Panc1 (cell line): ENCODE results near the gene ARMC8. TPM values are rescaled to one million over a fixed set of nuclear protein-coding genes. Genes with fewer than 3 reads are reported as not detected.

Experiments
- ATAC-seq: fragments of 200-7000 bp; cut with Tn5 transposase; 2 replicates; pipeline ENCODE4 v1.9.1; 2020; ENCODE audit warnings: mild to moderate bottlenecking, moderate library complexity
- BruUV-seq: library from RNA; stranded (reverse); fragments of 400-500 nt; replicated peaks from 2 replicates; lab custom pipeline; 2021; lab: Mats Ljungman, UMichigan
- CTCF ChIA-PET: fragments of 300-600 bp; sonication (Branson Sonifier 250); formaldehyde crosslinking; loops from one replicate; lab custom pipeline; 2022; ENCODE audit warnings: antibody characterized with exemption; lab: Charles Lee
- POLR2A ChIA-PET: fragments of 300-600 bp; sonication (Branson Sonifier 250); formaldehyde crosslinking; loops from one replicate; lab custom pipeline; 2022; ENCODE audit warnings: antibody characterized with exemption; lab: Charles Lee
- DNase-seq: peaks from one replicate; pipeline ENCODE4 v3.0.0-alpha.2; 2010; ENCODE audit warnings: low read depth, low spot score
- H3K27ac ChIP-seq: 2 replicates; pipeline ENCODE4 v1.5.1; 2011; ENCODE audit warnings: mild to moderate bottlenecking, low read length, inconsistent platforms
- H3K27me3 ChIP-seq: fragments of 200-500 bp; sonication (Bioruptor generic); 2 replicates; pipeline ENCODE4 v1.6.0; 2014; ENCODE audit warnings: low read length, inconsistent platforms; ENCODE audit not compliant: control insufficient read depth, insufficient read depth
- H3K36me3 ChIP-seq: fragments of 200-500 bp; sonication (Bioruptor generic); 2 replicates; pipeline ENCODE4 v1.5.1; 2014; ENCODE audit warnings: inconsistent platforms, mild to moderate bottlenecking, low read length, moderate library complexity; ENCODE audit not compliant: control insufficient read depth, insufficient read depth
- H3K4me1 ChIP-seq: 2 replicates; pipeline ENCODE4 v1.5.1; 2011; ENCODE audit warnings: inconsistent platforms, mild to moderate bottlenecking, low read length, moderate library complexity; ENCODE audit not compliant: control insufficient read depth, insufficient read depth
- H3K4me3 ChIP-seq, 2 experiments: 2 replicates each; pipeline ENCODE4 v1.5.1; 2011 to 2012; ENCODE audit warnings: low read depth in 2 of 2, low read length in 2 of 2, mild to moderate bottlenecking in 2 of 2, inconsistent platforms in 1 of 2, moderate library complexity in 1 of 2
- H3K9me3 ChIP-seq: fragments of 200-500 bp; sonication (Bioruptor generic); 2 replicates; pipeline ENCODE4 v1.5.1; 2014; ENCODE audit warnings: low read depth, mild to moderate bottlenecking, inconsistent platforms, low read length, moderate library complexity; ENCODE audit not compliant: control insufficient read depth, insufficient read depth
- CTCF ChIP-seq: fragments of 450-650 bp; IDR thresholded peaks from 2 replicates; pipeline ENCODE4 v1.5.1; 2017; ENCODE audit warnings: mild to moderate bottlenecking
- POLR2AphosphoS5 ChIP-seq: IDR thresholded peaks from 2 replicates; pipeline ENCODE4 v1.6.1; 2012; ENCODE audit warnings: mild to moderate bottlenecking, low read depth, low read length, moderate library complexity
- SIN3A ChIP-seq: IDR thresholded peaks from 2 replicates; pipeline ENCODE4 v1.6.1; 2012; ENCODE audit warnings: low read depth, mild to moderate bottlenecking, low read length, moderate library complexity, borderline replicate concordance; ENCODE audit not compliant: insufficient read depth
- TCF7L2 ChIP-seq: IDR thresholded peaks from 2 replicates; pipeline ENCODE4 v1.6.1; 2011; ENCODE audit warnings: mild to moderate bottlenecking, low read depth, low read length, inconsistent platforms
- in situ Hi-C: cut with HindIII; loops from 2 replicates; pipeline ENCODE4 v1.10.0; 2016; ENCODE audit warnings: low sequenced_read_pairs, low pct_unique_long_range_greater_than_20kb
- intact Hi-C: fragments of 100-400 bp; cut with micrococcal nuclease; formaldehyde crosslinking; loops from one replicate; pipeline ENCODE4 v1.10.0; 2022; ENCODE audit not compliant: unreplicated experiment
- total RNA-seq: library from RNA; stranded (reverse); gene quantifications from one replicate; pipeline ENCODE4 v1.2.1, GENCODE V29; 2021; ENCODE audit not compliant: unreplicated experiment
- TF ChIP-seq, protein P1 (sequence below), 2 experiments: IDR thresholded peaks; 2 replicates each; pipeline ENCODE4 v1.6.1; 2011 to 2012; ENCODE audit warnings: low read depth in 2 of 2, control low read depth in 1 of 2, low read length in 1 of 2, mild to moderate bottlenecking in 1 of 2, moderate library complexity in 1 of 2; ENCODE audit not compliant: insufficient read depth in 1 of 2

Gene ARMC8
- total RNA-seq, 1 experiment from 2014 or later, result 56.0 TPM

- intact Hi-C loops (no loop called here), in situ Hi-C loops (no loop called here)
- TF ChIP-seq POLR2AphosphoS5, result no peak
- no peak for TF ChIP-seq SIN3A
- no peak for TF ChIP-seq CTCF
- no peak for TF ChIP-seq TCF7L2
- TF ChIP-seq, protein P1, sequence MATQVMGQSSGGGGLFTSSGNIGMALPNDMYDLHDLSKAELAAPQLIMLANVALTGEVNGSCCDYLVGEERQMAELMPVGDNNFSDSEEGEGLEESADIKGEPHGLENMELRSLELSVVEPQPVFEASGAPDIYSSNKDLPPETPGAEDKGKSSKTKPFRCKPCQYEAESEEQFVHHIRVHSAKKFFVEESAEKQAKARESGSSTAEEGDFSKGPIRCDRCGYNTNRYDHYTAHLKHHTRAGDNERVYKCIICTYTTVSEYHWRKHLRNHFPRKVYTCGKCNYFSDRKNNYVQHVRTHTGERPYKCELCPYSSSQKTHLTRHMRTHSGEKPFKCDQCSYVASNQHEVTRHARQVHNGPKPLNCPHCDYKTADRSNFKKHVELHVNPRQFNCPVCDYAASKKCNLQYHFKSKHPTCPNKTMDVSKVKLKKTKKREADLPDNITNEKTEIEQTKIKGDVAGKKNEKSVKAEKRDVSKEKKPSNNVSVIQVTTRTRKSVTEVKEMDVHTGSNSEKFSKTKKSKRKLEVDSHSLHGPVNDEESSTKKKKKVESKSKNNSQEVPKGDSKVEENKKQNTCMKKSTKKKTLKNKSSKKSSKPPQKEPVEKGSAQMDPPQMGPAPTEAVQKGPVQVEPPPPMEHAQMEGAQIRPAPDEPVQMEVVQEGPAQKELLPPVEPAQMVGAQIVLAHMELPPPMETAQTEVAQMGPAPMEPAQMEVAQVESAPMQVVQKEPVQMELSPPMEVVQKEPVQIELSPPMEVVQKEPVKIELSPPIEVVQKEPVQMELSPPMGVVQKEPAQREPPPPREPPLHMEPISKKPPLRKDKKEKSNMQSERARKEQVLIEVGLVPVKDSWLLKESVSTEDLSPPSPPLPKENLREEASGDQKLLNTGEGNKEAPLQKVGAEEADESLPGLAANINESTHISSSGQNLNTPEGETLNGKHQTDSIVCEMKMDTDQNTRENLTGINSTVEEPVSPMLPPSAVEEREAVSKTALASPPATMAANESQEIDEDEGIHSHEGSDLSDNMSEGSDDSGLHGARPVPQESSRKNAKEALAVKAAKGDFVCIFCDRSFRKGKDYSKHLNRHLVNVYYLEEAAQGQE (IDR thresholded peaks at IDR 0.05; ENCODE audit: insufficient read depth in 1 of 2, low read depth in 2 of 2, low read length in 1 of 2), result no peak
- Histone ChIP-seq H3K27ac (no peak overlapping the region), H3K4me3 (no peak overlapping the region), H3K27me3 (no peaks in the 10 kb centered on the region), H3K4me1 (no peaks in the 10 kb centered on the region), H3K36me3 (no peaks in the 10 kb centered on the region), H3K9me3 (no peaks in the 10 kb centered on the region)
- ATAC-seq (no peak), DNase-seq (no peak)
- ChIA-PET POLR2A (no interaction called here), CTCF (no interaction called here)
- BruUV-seq, result no TSS peak
These were observed 110.8 kb downstream of the ARMC8 start for GRCh38 chr3:138297876-138298275.

- no peak for TF ChIP-seq CTCF
- TF ChIP-seq, protein P1 (IDR thresholded peaks at IDR 0.05; ENCODE audit: insufficient read depth in 1 of 2, low read depth in 2 of 2, low read length in 1 of 2), result no peak
- in situ Hi-C loops, result no loop called here
- H3K27me3 ChIP-seq, result no peaks in the 10 kb centered on the region
- ATAC-seq (no peak), DNase-seq (no peak)
- no peak overlapping the region for H3K27ac ChIP-seq
- POLR2A ChIA-PET, result interaction anchor here (0.6 kb wide), 1 partner anchor 661 kb away, joined by 6 read pairs; no protein-coding TSS in a partner anchor
- H3K9me3 ChIP-seq, result no peaks in the 10 kb centered on the region
- intact Hi-C loops, result no loop called here
- no TSS peak for BruUV-seq
- no peaks in the 10 kb centered on the region for H3K36me3 ChIP-seq
- H3K4me3 ChIP-seq, result no peak overlapping the region
- CTCF ChIA-PET, result interaction anchor here (0.7 kb wide), 1 partner anchor 46 kb away, joined by 3 read pairs; no protein-coding TSS in a partner anchor
- H3K4me1 ChIP-seq, result no peaks in the 10 kb centered on the region
These were observed 113.5 kb downstream of the ARMC8 start for GRCh38 chr3:138300647-138301046.
